NCI-H1417 treated with DMSO at 0.1 percent for 48 hours (cell line): ENCODE results near the gene ARHGAP6.
A peak's percentile ranks its signal among the peaks of the same experiment; 100 is the strongest.

Experiments
- DNase-seq: peaks from one replicate; lab custom pipeline; 2025; lab: John Stamatoyannopoulos, UW

The ARHGAP6 gene

DNA sequence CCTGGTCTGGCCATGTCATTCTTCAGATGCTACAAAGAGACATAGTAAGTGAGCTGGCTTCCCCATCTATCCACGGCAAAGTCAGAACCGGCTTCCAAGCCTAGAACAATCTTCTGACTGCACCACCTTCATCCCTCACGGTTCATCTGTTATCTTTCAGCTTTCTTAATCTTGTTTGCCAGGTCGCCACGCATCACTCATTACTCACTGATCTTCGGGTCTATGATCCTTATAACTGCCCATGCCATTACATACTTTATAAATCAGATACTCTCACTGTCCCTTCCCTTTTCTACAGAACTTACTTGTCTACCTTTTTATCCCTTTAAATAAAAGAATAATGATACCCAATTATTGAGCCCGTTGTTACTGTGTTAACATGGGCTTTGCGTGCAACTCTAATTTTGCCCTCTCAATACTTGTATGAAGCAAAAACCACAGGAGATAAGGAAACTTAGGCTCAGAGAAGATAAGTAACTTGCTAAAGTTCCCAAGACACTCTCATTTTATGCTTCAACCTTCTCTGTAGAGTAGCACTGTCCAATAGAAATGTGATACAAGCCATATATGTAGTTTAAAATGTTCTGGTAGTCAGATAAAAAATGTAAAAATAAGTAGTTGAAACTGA lies 200.8 kb downstream of the ARHGAP6 start:
- DNase-seq: no peak

DNA sequence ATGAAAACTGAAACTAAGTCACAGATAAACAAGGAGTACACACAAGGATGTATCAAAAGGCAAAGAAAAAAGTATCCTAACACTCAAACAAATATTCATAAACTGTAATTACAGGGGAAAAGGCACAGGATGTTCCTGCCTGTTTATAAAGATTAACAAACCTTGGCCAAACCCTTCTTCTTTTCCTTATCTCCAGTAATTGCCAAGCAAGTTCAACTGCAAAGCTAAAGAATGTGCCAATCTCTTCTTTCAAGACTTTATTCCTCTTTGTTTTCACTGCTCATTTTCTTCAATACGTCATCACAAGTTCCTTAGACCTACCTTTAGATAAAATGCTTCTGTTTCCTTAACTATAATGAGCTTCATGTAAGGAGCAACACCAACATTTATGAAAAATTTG lies 201.3 kb downstream of the ARHGAP6 start:
- DNase-seq: no peak

- DNase-seq: no peak
Observed at GRCh38 chrX:11462648-11463047, 203.1 kb downstream of the ARHGAP6 start.

DNA sequence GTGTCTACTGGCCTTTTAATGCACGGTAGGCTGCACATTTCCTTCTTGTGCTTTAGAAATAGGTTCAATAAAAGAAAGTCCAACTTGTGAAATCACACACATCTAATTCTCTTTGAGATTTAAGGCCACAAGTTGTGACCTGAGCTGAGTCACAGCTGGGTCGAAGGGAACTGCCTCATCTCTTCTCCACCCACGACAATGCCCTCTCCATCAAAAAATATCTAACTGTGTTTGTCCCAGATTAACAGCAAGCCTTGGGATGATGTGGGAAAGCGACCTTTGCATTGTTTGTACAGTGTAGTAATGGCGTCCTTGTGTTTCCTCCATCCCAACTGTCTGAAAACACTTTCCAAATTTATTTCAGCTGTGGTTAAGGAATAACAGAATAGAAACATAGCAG lies 203.6 kb downstream of the ARHGAP6 start:
- DNase-seq: no peak

DNA sequence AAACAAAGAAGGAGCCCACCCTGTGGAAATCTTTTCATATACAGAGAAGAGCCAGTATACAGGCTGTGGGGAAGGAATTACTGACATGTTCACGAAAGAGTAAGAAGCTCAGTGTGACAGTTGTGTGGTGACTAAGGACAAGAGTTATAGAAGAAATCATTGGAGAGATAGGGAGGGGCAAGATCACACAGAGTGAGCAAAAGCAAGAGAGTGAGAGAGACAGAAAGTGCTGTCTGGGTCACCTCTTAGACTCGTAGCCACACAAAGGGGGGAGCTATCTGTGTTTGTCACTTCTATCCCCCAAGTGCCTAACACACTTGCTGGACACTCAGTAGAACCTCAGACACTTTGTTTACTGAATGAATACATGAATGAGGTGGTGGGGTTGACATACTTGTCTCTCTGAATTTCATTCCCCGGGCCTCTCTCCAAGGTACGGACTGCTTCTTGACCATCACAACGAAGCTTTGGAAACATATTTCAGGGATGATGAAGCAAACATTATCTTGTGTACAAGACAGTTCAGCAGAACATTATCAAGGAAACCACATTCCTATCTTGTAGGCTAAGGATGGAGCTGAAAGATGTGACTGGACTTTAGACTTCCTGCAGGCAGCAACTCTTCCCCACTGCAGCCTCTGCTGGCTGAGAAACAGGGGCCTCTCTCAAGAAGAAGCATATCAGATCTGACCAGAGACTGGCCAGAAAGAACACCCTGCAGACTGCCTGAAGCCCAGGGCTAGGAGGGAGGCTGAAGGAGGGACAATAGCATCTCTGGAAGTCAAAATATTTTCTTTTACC lies 204.3 kb downstream of the ARHGAP6 start:
- DNase-seq: no peak

DNA sequence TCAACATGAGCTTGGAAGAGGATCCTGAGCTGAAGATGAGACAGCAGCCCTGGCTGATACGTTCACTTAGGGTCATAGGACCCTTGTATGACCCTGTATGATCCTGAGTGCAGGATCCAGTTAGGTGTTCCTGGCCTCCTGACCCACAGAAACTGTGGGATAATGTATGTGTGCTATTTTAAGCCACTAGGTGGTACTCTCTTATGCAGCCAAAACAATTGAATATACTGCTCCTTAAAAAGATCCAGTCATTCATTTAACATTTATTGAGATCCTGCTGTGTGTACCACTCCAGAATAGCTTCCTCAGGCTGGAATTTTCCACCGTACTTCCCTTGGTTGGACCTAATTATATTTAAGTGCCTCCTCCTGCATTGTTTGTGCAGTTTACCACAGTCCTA lies 205.4 kb downstream of the ARHGAP6 start:
- DNase-seq: no peak

- no peak for DNase-seq
Observed at GRCh38 chrX:11458170-11458569, 207.6 kb downstream of the ARHGAP6 start.

DNA sequence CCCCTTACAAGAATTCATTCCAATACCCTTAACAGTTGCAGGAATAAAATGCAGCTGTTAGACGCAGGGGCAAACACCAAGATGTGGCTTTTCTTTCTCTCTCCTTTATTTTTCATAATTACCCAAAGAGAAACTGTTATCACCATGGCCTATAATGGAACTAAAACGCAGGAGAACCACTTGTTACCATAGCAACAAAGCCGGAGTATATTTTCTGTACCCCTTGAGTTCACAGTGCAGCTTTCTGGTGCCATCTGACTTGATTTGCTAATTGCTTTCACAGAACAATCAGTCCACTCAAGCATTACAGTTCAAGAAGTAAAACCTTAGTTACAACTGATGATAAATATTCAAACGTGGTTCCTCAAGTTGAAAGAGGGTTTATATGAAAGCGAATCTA lies 214.6 kb downstream of the ARHGAP6 start:
- DNase-seq: peak; percentile 0

GRCh38 chrX:11450354-11450753 lies 215.4 kb downstream of the ARHGAP6 start:
- no peak for DNase-seq

DNA sequence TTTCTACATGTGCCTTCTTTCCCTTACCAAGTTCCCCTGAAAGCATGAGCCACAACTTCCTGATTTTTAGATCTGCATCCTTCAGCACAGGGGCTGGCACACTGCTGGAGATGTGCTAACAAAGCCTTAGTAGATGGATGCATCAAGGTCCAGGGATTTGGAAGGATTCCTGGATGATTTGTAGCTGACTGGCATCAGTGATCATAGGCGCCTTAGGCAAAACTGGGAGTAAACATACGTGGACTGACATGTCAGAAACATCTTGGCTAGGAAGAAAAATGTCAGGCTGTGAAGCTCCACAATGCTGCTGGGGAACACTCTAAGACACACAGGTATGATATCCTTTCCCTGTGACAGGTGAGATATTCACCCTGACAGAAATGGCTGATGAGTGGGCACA lies 216.1 kb downstream of the ARHGAP6 start:
- DNase-seq: no peak

GRCh38 chrX:11447418-11447817 lies 218.3 kb downstream of the ARHGAP6 start:
- no peak for DNase-seq

DNA sequence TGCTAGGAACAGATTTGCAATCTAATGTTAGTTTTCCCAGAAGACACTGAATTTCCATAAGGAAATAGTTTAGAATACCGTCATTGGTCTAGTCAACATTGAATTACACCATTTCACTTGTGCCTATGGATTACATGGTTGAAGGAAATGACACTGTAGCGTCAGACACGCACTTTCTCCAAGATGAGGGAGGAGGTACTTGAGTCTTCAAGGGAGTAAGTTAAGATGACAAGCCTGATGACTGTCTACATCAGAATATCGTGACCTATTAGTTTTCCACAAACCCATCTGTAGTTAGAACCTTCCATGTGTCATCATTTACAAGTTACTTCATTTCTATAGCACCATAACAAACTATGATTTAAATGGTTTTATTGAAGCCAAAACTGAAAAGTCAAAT lies 218.8 kb downstream of the ARHGAP6 start:
- no peak for DNase-seq

- no peak for DNase-seq
Observed at GRCh38 chrX:11446336-11446735, 219.4 kb downstream of the ARHGAP6 start.

DNA sequence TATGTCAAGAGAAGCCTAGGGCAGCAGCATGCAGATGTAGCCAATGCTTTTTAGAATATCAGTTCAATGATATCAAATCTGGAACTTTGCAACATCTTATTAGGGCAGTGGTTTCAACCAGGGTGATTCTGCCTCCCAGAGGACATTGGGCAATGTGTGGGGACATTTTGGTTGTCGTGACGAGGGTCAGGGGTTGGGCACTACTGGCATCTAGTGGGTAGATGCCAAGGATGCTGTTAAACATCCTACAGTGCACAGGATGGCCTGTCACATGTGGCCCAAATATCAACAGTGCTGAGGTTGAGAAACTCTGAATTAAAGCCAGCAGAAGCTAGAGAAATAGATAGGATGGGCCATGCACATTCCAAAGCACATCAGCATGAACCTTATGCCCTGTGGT lies 220.2 kb downstream of the ARHGAP6 start:
- DNase-seq: no peak

- no peak for DNase-seq
Observed at GRCh38 chrX:11444052-11444451, 221.7 kb downstream of the ARHGAP6 start.

DNA sequence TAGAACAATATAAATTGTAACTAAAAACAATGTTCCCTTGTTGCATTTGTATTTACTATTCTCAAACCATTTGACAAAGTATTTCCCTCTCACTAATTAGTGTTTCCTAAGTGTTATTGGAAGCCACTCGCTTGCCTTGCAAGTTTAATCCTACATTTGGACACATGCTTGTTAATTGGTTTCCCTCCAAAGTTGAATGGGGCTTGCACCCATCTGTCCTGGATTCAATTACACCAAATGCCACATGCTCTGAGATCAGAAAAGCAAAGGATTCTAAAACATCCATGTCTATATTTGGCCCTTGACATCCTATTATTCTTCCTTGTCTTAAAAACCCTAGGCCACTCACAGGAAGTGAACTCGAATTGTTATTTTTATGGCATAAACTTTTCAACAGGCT lies 225.9 kb downstream of the ARHGAP6 start:
- no peak for DNase-seq

GRCh38 chrX:11438767-11439166 lies 227.0 kb downstream of the ARHGAP6 start:
- no peak for DNase-seq

- no peak for DNase-seq
Observed at GRCh38 chrX:11438380-11438723, 227.4 kb downstream of the ARHGAP6 start.

DNA sequence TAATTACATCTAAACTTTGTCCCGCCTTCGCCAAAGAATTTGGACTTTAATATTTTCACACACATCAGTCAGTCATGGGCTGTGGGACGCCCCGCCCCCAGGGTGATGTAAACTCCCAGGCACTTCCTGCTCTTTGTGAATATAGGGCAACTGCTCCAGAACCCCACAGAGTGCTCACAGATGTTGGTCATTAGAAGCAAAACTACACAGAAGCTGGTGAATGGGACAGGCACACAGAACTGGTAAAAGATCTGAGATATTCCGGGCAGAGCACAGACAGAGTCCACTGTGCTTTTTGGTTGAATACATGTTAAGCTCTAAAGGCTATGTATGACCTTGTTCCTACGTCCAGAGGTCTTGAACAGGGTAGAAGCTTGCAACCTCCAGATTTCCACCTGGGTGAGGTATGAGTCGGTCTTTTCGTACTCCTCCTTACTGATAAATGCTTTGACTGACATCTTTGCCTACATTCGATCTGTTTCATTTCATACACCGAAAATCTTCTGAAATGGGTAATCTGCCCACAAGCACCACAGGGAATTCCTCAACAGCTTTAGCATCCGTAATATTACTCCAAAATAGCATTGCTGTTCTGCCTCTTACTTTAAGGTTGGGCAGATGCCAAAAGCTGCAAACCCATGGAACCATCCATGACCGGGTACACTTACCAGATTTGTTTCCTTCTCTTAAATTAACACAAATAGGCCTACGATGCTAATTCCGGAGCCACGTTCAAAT lies 227.9 kb downstream of the ARHGAP6 start:
- DNase-seq: no peak

DNA sequence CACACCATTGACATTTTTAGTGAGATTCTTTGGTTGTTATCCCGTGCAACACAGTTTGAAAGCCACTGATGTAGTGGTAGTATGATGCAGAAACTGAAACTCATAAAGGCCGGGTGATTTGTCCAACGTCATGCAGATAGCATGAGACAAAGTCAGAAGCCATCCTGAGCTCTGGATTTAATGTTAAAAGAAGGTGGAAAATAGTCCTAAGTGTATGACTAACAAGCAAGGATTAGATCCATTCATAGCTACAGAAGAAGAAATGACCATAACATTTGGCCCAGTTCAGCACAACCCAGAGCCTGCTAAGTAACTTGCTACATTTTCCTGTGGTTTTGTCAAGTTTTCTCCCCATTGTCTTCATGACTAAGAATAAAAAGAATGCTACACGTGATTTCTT lies 230.2 kb downstream of the ARHGAP6 start:
- no peak for DNase-seq

DNA sequence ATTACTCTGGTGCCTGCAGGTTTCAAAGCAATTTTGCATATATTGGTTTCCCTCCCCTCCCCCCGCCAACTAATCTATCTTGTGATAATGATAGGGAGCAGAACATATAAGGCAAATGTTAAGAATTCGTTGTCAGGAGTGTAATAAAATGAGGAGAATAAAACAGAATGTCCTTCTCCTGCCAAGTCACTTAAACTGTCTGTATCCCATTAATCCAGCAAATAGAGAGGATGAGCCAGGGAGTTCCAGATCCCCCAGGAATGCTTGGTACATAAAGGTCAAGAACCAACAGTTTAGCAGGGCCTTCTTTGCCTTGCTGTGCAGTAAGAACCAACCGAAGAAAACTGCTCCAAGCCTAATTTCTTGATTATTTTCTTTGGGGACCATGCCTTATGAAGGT lies 231.1 kb downstream of the ARHGAP6 start:
- no peak for DNase-seq

DNA sequence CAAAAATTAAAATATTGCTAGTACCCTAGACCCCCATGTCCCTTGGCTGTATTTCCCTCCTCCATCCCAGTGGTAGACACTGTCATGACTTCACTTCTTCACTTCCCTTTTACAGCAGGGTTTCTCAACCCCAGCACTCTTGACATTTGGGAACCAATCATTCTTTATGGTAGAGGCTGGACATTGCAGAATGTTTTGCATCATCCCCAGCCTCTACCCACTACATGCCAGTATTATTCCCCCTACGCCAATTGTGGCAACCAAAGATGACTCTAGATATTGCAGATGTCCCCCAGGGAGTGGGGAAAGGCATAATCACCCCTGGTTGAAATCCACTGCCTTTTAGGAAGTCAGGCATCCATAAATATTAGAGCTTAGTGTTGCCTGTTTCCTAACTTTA lies 233.9 kb downstream of the ARHGAP6 start:
- DNase-seq: no peak

DNA sequence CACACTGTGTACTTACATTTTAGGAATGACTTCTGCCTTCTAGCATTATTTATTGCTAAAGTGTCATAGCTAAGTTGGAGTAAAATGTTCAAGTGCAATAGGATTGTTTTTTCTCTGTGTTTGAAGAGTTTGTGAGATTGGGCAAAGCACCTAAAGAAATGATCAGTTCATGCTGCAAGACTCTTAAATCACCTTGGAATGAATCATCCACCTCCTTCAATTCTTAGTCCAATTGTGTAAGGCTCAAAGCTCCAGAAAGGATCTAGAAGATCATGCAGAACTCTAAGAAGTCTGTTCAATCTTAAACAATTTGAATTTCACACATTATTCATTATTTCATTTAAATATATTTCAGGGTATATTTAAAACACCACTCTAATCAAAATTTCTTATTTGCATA lies 235.4 kb downstream of the ARHGAP6 start:
- no peak for DNase-seq
